GM19463 (cell line): ENCODE results near the gene PGAM1.
"Not testable (repeated sequence)": the region's sequence is repeated elsewhere in the genome, so short reads cannot be mapped to it uniquely, and the experiment has no call there.

ENCODE experiments used
- ATAC-seq: cut with Tn5 transposase; IDR thresholded peaks from one replicate; pipeline ENCODE4 v1.9.1; 2021; ENCODE audit warnings: mild to moderate bottlenecking, moderate library complexity; ENCODE audit not compliant: unreplicated experiment

Gene PGAM1

GRCh38 chr10:97407211-97407951 lies 18.6 kb upstream of the PGAM1 start:
- ATAC-seq, result peak; percentile 95

GRCh38 chr10:97407952-97408248 lies 18.1 kb upstream of the PGAM1 start:
- no peak for ATAC-seq

GRCh38 chr10:97408496-97408992 lies 17.4 kb upstream of the PGAM1 start:
- no peak for ATAC-seq

GRCh38 chr10:97411406-97411805 lies 14.6 kb upstream of the PGAM1 start:
- no peak for ATAC-seq

GRCh38 chr10:97412891-97413304 lies 13.1 kb upstream of the PGAM1 start:
- ATAC-seq, result peak; percentile 82

GRCh38 chr10:97416565-97416964 lies 9.4 kb upstream of the PGAM1 start:
- ATAC-seq, result no peak

- not testable (repeated sequence) for ATAC-seq
Observed at GRCh38 chr10:97423757-97424098, 2.3 kb upstream of the PGAM1 start.

- ATAC-seq, result no peak
Observed at GRCh38 chr10:97426776-97427570, 982 bp downstream of the PGAM1 start.

- no peak for ATAC-seq
Observed at GRCh38 chr10:97427571-97428179, 1.7 kb downstream of the PGAM1 start.

- no peak for ATAC-seq
Observed at GRCh38 chr10:97428572-97428981, 2.6 kb downstream of the PGAM1 start.

- ATAC-seq, result no peak
Observed at GRCh38 chr10:97434055-97434454, 8.1 kb downstream of the PGAM1 start.

GRCh38 chr10:97434557-97434956 lies 8.6 kb downstream of the PGAM1 start:
- no peak for ATAC-seq

GRCh38 chr10:97435211-97435610 lies 9.2 kb downstream of the PGAM1 start:
- no peak for ATAC-seq

- ATAC-seq, result no peak
Observed at GRCh38 chr10:97442277-97442676, 16.3 kb downstream of the PGAM1 start.

- no peak for ATAC-seq
Observed at GRCh38 chr10:97444212-97444611, 18.2 kb downstream of the PGAM1 start.

- ATAC-seq, result no peak
Observed at GRCh38 chr10:97445357-97445721, 19.3 kb downstream of the PGAM1 start.

GRCh38 chr10:97445722-97446639 lies 20.0 kb downstream of the PGAM1 start, which contains the start of the genes EXOSC1 and ZDHHC16:
Gene EXOSC1 (minus strand): TSS chr10:97446006. CDS start chr10:97445985, 21 bp downstream.
Gene ZDHHC16 (plus strand): TSS chr10:97446175. CDS start chr10:97451676, 5,501 bp downstream.
- peak; percentile 98 for ATAC-seq

GRCh38 chr10:97450828-97451227 lies 24.8 kb downstream of the PGAM1 start:
- no peak for ATAC-seq

GRCh38 chr10:97451605-97452004 lies 25.6 kb downstream of the PGAM1 start:
- ATAC-seq, result no peak

GRCh38 chr10:97452352-97452751 lies 26.4 kb downstream of the PGAM1 start:
- no peak for ATAC-seq
